Endothelial cell of umbilical vein (primary cell): ENCODE measurements around the gene PSENEN. TPM values are rescaled to one million over a fixed set of nuclear protein-coding genes. Genes with fewer than 3 reads are reported as not detected.

Experiments used
- BruUV-seq: library from RNA; stranded (reverse); fragments of 400-500 nt; replicated peaks from 2 replicates; lab custom pipeline; 2021; lab: Mats Ljungman, UMichigan
- CTCF ChIA-PET: fragments of 300-600, 350-600 bp; sonication (Branson Sonifier 250); formaldehyde crosslinking; loops from one replicate; lab custom pipeline; 2021; ENCODE audit warnings: antibody characterized with exemption, inconsistent platforms; lab: Charles Lee
- POLR2A ChIA-PET: fragments of 300-600, 350-600 bp; sonication (Branson Sonifier 250); formaldehyde crosslinking; loops from one replicate; lab custom pipeline; 2021; ENCODE audit warnings: antibody characterized with exemption, inconsistent platforms; lab: Charles Lee
- DNase-seq: peaks from one replicate; pipeline ENCODE4 v3.0.0-alpha.2; 2011; ENCODE audit warnings: low read depth, low spot score
- FAIRE-seq: peaks from 2 replicates; lab custom pipeline; 2011; peaks lifted over from hg19 to GRCh38; lab: Jason Lieb, UNC
- H2AFZ ChIP-seq: 2 replicates; pipeline ENCODE4 v1.6.0; 2012; ENCODE audit warnings: low read depth, low read length, control low read depth, inconsistent platforms
- H3K27ac ChIP-seq: 2 replicates; pipeline ENCODE4 v1.5.1; 2011; ENCODE audit warnings: low read depth, mild to moderate bottlenecking, control low read depth, low read length, moderate library complexity; ENCODE audit not compliant: insufficient read depth
- H3K27me3 ChIP-seq, 2 experiments: 2 replicates each; pipeline versions ENCODE4 v1.6.0 to v1.6.1; 2011; ENCODE audit warnings: low read length in 2 of 2, mixed read lengths in 1 of 2; ENCODE audit not compliant: control insufficient read depth in 2 of 2, insufficient read depth in 2 of 2
- H3K36me3 ChIP-seq, 2 experiments: 2 replicates in 1 of 2; 3 replicates in 1 of 2; pipeline ENCODE4 v1.5.1; 2011; ENCODE audit warnings: low read length in 2 of 2, mild to moderate bottlenecking in 1 of 2, moderate library complexity in 1 of 2; ENCODE audit not compliant: control insufficient read depth in 2 of 2, insufficient read depth in 2 of 2; ENCODE audit errors: extremely low read depth in 1 of 2
- H3K4me1 ChIP-seq: 3 replicates; pipeline ENCODE4 v1.5.1; 2011; ENCODE audit warnings: mild to moderate bottlenecking, low read length; ENCODE audit not compliant: control insufficient read depth, insufficient read depth; ENCODE audit errors: extremely low read depth
- H3K4me2 ChIP-seq: 2 replicates; pipeline ENCODE4 v1.6.1; 2011; ENCODE audit warnings: low read length, control low read depth, mixed read lengths; ENCODE audit not compliant: insufficient read depth
- H3K4me3 ChIP-seq, 3 experiments: fragments of 200-600 bp in 1 of 3; sonication (generic), shearing (Covaris generic) in 1 of 3; replicated peaks in 1 of 3; 2 replicates each; pipeline ENCODE4 v1.5.1; 2011 to 2016; ENCODE audit warnings: control low read depth in 3 of 3, low read length in 3 of 3, mild to moderate bottlenecking in 2 of 3, inconsistent platforms in 1 of 3, low read depth in 1 of 3, moderate library complexity in 1 of 3; ENCODE audit not compliant: insufficient read depth in 1 of 3
- H3K79me2 ChIP-seq: 2 replicates; pipeline ENCODE4 v1.6.0; 2012; ENCODE audit warnings: low read length, inconsistent platforms; ENCODE audit not compliant: control insufficient read depth, insufficient read depth
- H3K9ac ChIP-seq: replicated peaks from 2 replicates; pipeline ENCODE3; 2011; ENCODE audit warnings: low read length, control low read depth; ENCODE audit not compliant: insufficient read depth; ENCODE audit errors: extremely low read depth
- H3K9me1 ChIP-seq: replicated peaks from 3 replicates; pipeline ENCODE4 v1.6.0; 2011; ENCODE audit warnings: mild to moderate bottlenecking, low read length; ENCODE audit not compliant: control insufficient read depth, insufficient read depth; ENCODE audit errors: extremely low read depth
- H3K9me3 ChIP-seq: replicated peaks from 2 replicates; pipeline ENCODE4 v1.5.1; 2012; ENCODE audit warnings: low read length, inconsistent platforms; ENCODE audit not compliant: control insufficient read depth, insufficient read depth
- H4K20me1 ChIP-seq: replicated peaks from 2 replicates; pipeline ENCODE3; 2011; ENCODE audit warnings: mild to moderate bottlenecking, low read length; ENCODE audit not compliant: control insufficient read depth, insufficient read depth; ENCODE audit errors: extremely low read depth
- CTCF ChIP-seq, 2 donors: IDR thresholded peaks; 1 replicate in 1 of 2; 2 replicates in 1 of 2; pipeline ENCODE4 v1.5.1; 2011; ENCODE audit warnings: low read length in 2 of 2, mild to moderate bottlenecking in 2 of 2, moderate library complexity in 2 of 2, control low read depth in 1 of 2, inconsistent platforms in 1 of 2, low read depth in 1 of 2; ENCODE audit not compliant: insufficient read depth in 1 of 2; ENCODE audit errors: extremely low read depth in 1 of 2
- EZH2 ChIP-seq: IDR thresholded peaks from 2 replicates; pipeline ENCODE4 v1.6.1; 2012; ENCODE audit warnings: borderline replicate concordance, low read depth, mild to moderate bottlenecking, moderate library complexity, low read length, inconsistent platforms; ENCODE audit not compliant: severe bottlenecking
- FOS ChIP-seq: IDR thresholded peaks from 2 replicates; pipeline ENCODE4 v1.6.1; 2011; ENCODE audit warnings: mild to moderate bottlenecking, low read length, moderate library complexity, borderline replicate concordance; ENCODE audit not compliant: insufficient read depth
- GATA2 ChIP-seq: IDR thresholded peaks from 2 replicates; pipeline ENCODE4 v1.7.0; 2011; ENCODE audit warnings: low read depth, mild to moderate bottlenecking, moderate library complexity, mixed read lengths, low read length; ENCODE audit not compliant: insufficient read length, insufficient read depth
- JUN ChIP-seq: IDR thresholded peaks from 2 replicates; pipeline ENCODE4 v1.6.1; 2011; ENCODE audit warnings: borderline replicate concordance, low read depth; ENCODE audit not compliant: insufficient read length, insufficient read depth
- MAX ChIP-seq: IDR thresholded peaks from 2 replicates; pipeline ENCODE4 v1.6.1; 2011; ENCODE audit not compliant: insufficient read depth, insufficient read length
- MYC ChIP-seq: IDR thresholded peaks from one replicate; pipeline ENCODE4 v1.6.1; 2011; ENCODE audit warnings: mild to moderate bottlenecking, low read depth, low read length
- POLR2A ChIP-seq: IDR thresholded peaks from 2 replicates; pipeline ENCODE4 v1.6.1; 2012; ENCODE audit warnings: low read depth, mild to moderate bottlenecking, control low read depth, low read length
- POLR2AphosphoS5 ChIP-seq: IDR thresholded peaks from 2 replicates; pipeline ENCODE4 v1.6.1; 2012; ENCODE audit warnings: low read depth, mild to moderate bottlenecking, control low read depth, low read length, moderate library complexity; ENCODE audit not compliant: insufficient read depth
- dilution Hi-C: fragments of 300-500 bp; cut with MboI; formaldehyde crosslinking; loops from one replicate; pipeline ENCODE4 v1.15.0; 2019; ENCODE audit warnings: low sequenced_read_pairs; ENCODE audit not compliant: extremely low pct_ligation_motif_present
- intact Hi-C: fragments of 100-400 bp; cut with micrococcal nuclease; formaldehyde crosslinking; loops from one replicate; pipeline ENCODE4 v1.10.0; 2022
- polyA plus RNA-seq, 4 experiments: library from polyadenylated mRNA; depleted of rRNA in 3 of 4; stranded (reverse) in 3 of 4; unstranded in 1 of 4; fragments of >200 nt; gene quantifications; 2 replicates each; pipeline versions ENCODE4 v1.2.1 to v1.2.3, GENCODE V29; 2011 to 2012; ENCODE audit warnings: missing spikeins in 1 of 4
- total RNA-seq: library from RNA; stranded (reverse); gene quantifications from 2 replicates; pipeline ENCODE4 v1.2.3, GENCODE V29; 2021

PSENEN gene
- total and polyA plus RNA-seq, 2 donors (not counting 3 experiments of a cell fraction or from before 2014, with no cell fraction given), result 60.0 to 70.1 TPM

GRCh38 chr19:35757231-35757748 is 11.8 kb downstream of the PSENEN start:
- BruUV-seq, result no TSS peak
- peak overlapping the region; percentile 45 for H3K4me2 ChIP-seq
- no peaks in the 10 kb centered on the region for H3K9me1 ChIP-seq
- H4K20me1 ChIP-seq, result no peaks in the 10 kb centered on the region
- peak overlapping the region; percentile 56 for H3K9ac ChIP-seq
- no peaks in the 10 kb centered on the region for H3K9me3 ChIP-seq
- H3K27ac ChIP-seq, result peak overlapping the region; percentile 78
- intact Hi-C loops (loop anchor here (1.0 to 5.0 kb wide), 2 partner anchors 9 to 110 kb away; partner anchors contain the start of genes COX6B1 and LIN37), dilution Hi-C loops (no loop called here)
- H3K4me3 ChIP-seq, result peak overlapping the region in 2 of 3 experiments; percentile 16 to 27
- H3K36me3 ChIP-seq, result peaks cover 0 to 15% of the 10 kb centered on the region in 2 experiments
- peaks cover 14% of the 10 kb centered on the region for H3K79me2 ChIP-seq
- DNase-seq (peak; percentile 62), FAIRE-seq (no peak)
- ChIA-PET CTCF (interaction anchor here (0.8 to 0.9 kb wide), 3 partner anchors 9 to 17 kb away, joined by 3 to 4 read pairs (median 3); partner anchors contain the start of gene LIN37), POLR2A (interaction anchor here (0.9 to 1.0 kb wide), 2 partner anchors 9 to 17 kb away, joined by 3 to 5 read pairs; partner anchors contain the start of gene LIN37)
- TF ChIP-seq GATA2, result no peak
- peak; percentile 22 for TF ChIP-seq FOS
- TF ChIP-seq MYC, result no peak
- TF ChIP-seq CTCF (IDR thresholded peaks at IDR 0.05; ENCODE audit: extremely low read depth in 1 of 2, insufficient read depth in 1 of 2, low read depth in 1 of 2, low read length in 2 of 2), result no peak
- peak; percentile 14 for TF ChIP-seq POLR2AphosphoS5
- no peak for TF ChIP-seq EZH2
- no peak for TF ChIP-seq JUN
- peak; percentile 44 for TF ChIP-seq POLR2A
- TF ChIP-seq MAX, result no peak
- peak overlapping the region; percentile 45 for H2AFZ ChIP-seq
- peaks cover 22% of the 10 kb centered on the region for H3K4me1 ChIP-seq
- H3K27me3 ChIP-seq, result no peaks in the 10 kb centered on the region
